ENCODE measurements around the gene ERVFRD-1.

DNA sequence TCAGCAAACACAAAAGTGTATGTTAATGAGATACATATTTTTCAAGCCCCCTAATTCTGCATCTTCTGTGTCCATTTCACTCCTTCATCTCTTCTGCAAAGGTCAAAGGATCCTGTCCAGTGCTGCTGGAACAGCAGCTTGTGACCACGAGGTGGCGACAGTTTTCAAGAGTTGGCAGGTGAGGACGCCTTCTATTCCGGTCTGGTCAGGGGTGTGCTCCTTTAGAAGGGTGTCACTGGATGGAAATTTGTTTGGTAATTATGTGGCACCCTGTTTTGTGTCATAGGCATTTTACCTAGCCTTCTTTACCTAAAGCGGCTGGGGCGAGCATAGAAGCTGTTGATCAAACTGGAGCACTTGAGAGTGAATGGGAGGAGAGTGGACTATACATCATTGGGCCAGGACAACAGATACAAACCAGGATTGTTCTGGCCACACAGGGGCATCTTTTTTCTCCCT lies 32.9 kb upstream of the ERVFRD-1 start:
- TF ChIP-seq POLR2A (IDR thresholded peaks at IDR 0.05; ENCODE audit: low read depth, low read length): no peak
- no peak for TF ChIP-seq POLR2AphosphoS5 (IDR thresholded peaks at IDR 0.05; ENCODE audit: low read depth, low read length)
- no peak for TF ChIP-seq SPI1 (IDR thresholded peaks at IDR 0.05; ENCODE audit: low read depth, low read length)
- no peak for TF ChIP-seq TAF1 (IDR thresholded peaks at IDR 0.05; ENCODE audit: low read depth, low read length)
- no peak for TF ChIP-seq PAX5 (IDR thresholded peaks at IDR 0.05; ENCODE audit: insufficient read depth, low read length, severe bottlenecking)
- no peak for TF ChIP-seq POU2F2 (IDR thresholded peaks at IDR 0.05; ENCODE audit: low read depth, low read length)

Measured in GM12891 (cell line).